HL-60 (cell line): ENCODE results near the gene SP9.
A peak's percentile ranks its signal among the peaks of the same experiment; 100 is the strongest.

Experiments used
- DNase-seq, 2 experiments: peaks; one replicate each; pipeline ENCODE4 v3.0.0-alpha.2; 2010 to 2020; ENCODE audit warnings: low read depth in 1 of 2, low spot score in 1 of 2
- H3K27ac ChIP-seq: fragments of 250-450 bp; sonication (Bioruptor Pico); replicated peaks from 2 replicates; pipeline ENCODE4 v1.5.1; 2020; ENCODE audit warnings: mild to moderate bottlenecking, moderate library complexity
- H3K27me3 ChIP-seq: fragments of 250-450 bp; sonication (Bioruptor Pico); 2 replicates; pipeline ENCODE4 v1.5.1; 2021; ENCODE audit warnings: mild to moderate bottlenecking, moderate library complexity; ENCODE audit not compliant: insufficient read depth, poor library complexity, severe bottlenecking
- H3K4me3 ChIP-seq: replicated peaks from 2 replicates; pipeline ENCODE4 v1.5.1; 2011; ENCODE audit warnings: mild to moderate bottlenecking, control low read depth, low read length; ENCODE audit not compliant: insufficient read depth
- CTCF ChIP-seq: IDR thresholded peaks from one replicate; pipeline ENCODE4 v1.5.1; 2011; ENCODE audit warnings: low read length, control low read depth, inconsistent platforms; ENCODE audit not compliant: insufficient read depth
- GABPA ChIP-seq: IDR thresholded peaks from 2 replicates; pipeline ENCODE4 v1.6.1; 2012; ENCODE audit warnings: low read depth
- POLR2AphosphoS5 ChIP-seq: IDR thresholded peaks from 2 replicates; pipeline ENCODE4 v1.6.1; 2012; ENCODE audit warnings: low read depth
- REST ChIP-seq: IDR thresholded peaks from 2 replicates; pipeline ENCODE4 v1.6.1; 2012; ENCODE audit warnings: low read depth; ENCODE audit not compliant: insufficient replicate concordance
- SPI1 ChIP-seq: IDR thresholded peaks from 2 replicates; pipeline ENCODE4 v1.6.1; 2012; ENCODE audit warnings: low read depth, mild to moderate bottlenecking, borderline replicate concordance

SP9 gene

GRCh38 chr2:174340400-174341292, 5.9 kb downstream of the SP9 start:
- H3K27me3 ChIP-seq = peaks cover 85% of the 10 kb centered on the region
- peak overlapping the region; percentile 28 for H3K4me3 ChIP-seq
- no peak for DNase-seq
- no peak overlapping the region for H3K27ac ChIP-seq
- TF ChIP-seq GABPA (no peak), CTCF (no peak), REST (no peak), SPI1 (no peak), POLR2AphosphoS5 (no peak)

- peaks cover 78% of the 10 kb centered on the region for H3K27me3 ChIP-seq
Measured at GRCh38 chr2:174341293-174341994, 6.7 kb downstream of the SP9 start.

More at GRCh38 chr2:174341293-174341994, 6.7 kb downstream of the SP9 start:
- H3K4me3 ChIP-seq = no peak overlapping the region; the same call in 1 of the 2 replicates
- TF ChIP-seq CTCF (peak; percentile 92), GABPA (no peak), SPI1 (no peak), REST (no peak)
- DNase-seq = peak; percentile 65 to 84
- no peak overlapping the region for H3K27ac ChIP-seq
